ENCODE results near the gene LRP1B. TPM values are rescaled to one million over a fixed set of nuclear protein-coding genes. Genes with fewer than 3 reads are reported as not detected.

Gene LRP1B
- total and polyA plus RNA-seq, 2 donors (not counting 1 experiment from before 2014, with no cell fraction given) = under 0.01 to 0.01 TPM

DNA sequence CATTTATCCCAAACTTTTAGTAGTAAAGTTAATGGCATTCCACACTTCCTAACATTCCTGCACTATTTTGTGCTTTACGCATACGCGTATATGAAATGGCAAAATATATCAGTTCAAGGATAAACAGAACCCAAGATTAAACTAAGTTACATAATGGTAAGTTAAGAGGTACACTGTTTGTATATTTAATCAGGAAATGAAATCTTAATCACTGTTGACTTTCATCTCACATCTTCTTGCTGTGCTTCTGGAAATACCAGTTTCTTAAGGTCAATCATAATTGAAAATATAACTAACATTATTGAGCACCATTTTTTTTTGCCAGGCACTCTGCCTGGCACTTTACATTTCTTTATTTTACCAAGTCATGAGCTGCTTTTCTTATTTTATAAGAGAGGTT is 565.2 kb downstream of the LRP1B start:
- no peak overlapping the region for H3K27ac ChIP-seq (ENCODE audit: insufficient read depth, low read length)
- no peaks in the 10 kb centered on the region for H3K27me3 ChIP-seq (ENCODE audit: control insufficient read depth, insufficient read depth, low read length)
- TF ChIP-seq, protein P1, sequence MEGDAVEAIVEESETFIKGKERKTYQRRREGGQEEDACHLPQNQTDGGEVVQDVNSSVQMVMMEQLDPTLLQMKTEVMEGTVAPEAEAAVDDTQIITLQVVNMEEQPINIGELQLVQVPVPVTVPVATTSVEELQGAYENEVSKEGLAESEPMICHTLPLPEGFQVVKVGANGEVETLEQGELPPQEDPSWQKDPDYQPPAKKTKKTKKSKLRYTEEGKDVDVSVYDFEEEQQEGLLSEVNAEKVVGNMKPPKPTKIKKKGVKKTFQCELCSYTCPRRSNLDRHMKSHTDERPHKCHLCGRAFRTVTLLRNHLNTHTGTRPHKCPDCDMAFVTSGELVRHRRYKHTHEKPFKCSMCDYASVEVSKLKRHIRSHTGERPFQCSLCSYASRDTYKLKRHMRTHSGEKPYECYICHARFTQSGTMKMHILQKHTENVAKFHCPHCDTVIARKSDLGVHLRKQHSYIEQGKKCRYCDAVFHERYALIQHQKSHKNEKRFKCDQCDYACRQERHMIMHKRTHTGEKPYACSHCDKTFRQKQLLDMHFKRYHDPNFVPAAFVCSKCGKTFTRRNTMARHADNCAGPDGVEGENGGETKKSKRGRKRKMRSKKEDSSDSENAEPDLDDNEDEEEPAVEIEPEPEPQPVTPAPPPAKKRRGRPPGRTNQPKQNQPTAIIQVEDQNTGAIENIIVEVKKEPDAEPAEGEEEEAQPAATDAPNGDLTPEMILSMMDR (conservative IDR thresholded peaks at IDR 0.05 in 1 of 2, IDR thresholded peaks at IDR 0.05 in 1 of 2; ENCODE audit: low read depth in 1 of 2, low read length in 2 of 2) = no peak
- TF ChIP-seq EZH2 (IDR thresholded peaks at IDR 0.05; ENCODE audit: low read length, missing control alignments) = no peak
- H3K36me3 ChIP-seq (ENCODE audit: control insufficient read depth, insufficient read depth, low read length) = no peaks in the 10 kb centered on the region
- H3K9ac ChIP-seq (ENCODE audit: insufficient read depth, low read length) = no peak overlapping the region
- H3K9me3 ChIP-seq (ENCODE audit: control insufficient read depth, insufficient read depth, low read depth, low read length) = no peaks in the 10 kb centered on the region
- no peaks in the 10 kb centered on the region for H4K20me1 ChIP-seq (ENCODE audit: control insufficient read depth, extremely low read depth, insufficient read depth, low read length)
- H3K79me2 ChIP-seq (ENCODE audit: control insufficient read depth, insufficient read depth, low read length) = no peaks in the 10 kb centered on the region
- no peak overlapping the region for H3K4me3 ChIP-seq (replicated peaks in 1 of 4; ENCODE audit: control extremely low read depth in 1 of 4, insufficient read depth in 1 of 4, low read depth in 3 of 4, low read length in 4 of 4)
- DNase-seq (ENCODE audit: low read depth in 2 of 2) = no peak
- no peak overlapping the region for H3K4me2 ChIP-seq (ENCODE audit: extremely low read depth, insufficient read depth, low read length)
- H2AFZ ChIP-seq (ENCODE audit: low read length) = no peak overlapping the region
- H3K4me1 ChIP-seq (ENCODE audit: control insufficient read depth, extremely low read depth, insufficient read depth, low read length) = no peaks in the 10 kb centered on the region

DNA sequence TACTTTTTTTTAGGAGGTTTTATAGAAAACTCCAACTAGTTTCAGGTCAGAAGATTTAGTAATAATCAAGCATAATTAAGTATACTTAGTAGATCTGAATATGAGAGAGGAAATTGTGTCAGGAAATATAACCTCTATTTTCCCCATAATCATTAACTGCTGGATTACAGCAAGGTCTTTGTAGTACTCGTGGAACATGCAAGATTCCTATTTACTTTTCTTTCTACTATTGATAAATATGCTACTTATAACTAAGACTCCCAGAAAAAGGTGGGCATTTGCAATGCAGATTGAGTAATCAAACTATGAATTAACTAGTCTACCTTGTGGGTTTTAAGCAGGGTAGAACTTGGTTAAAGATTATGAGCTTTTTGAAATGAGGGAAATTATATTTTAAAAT is 570.1 kb downstream of the LRP1B start:
- Histone ChIP-seq H2AFZ (ENCODE audit: low read length) (no peak overlapping the region), H3K27me3 (ENCODE audit: control insufficient read depth, insufficient read depth, low read length) (no peaks in the 10 kb centered on the region)
- TF ChIP-seq EZH2 (IDR thresholded peaks at IDR 0.05; ENCODE audit: low read length, missing control alignments) = no peak
- TF ChIP-seq, protein P1 (conservative IDR thresholded peaks at IDR 0.05 in 1 of 2, IDR thresholded peaks at IDR 0.05 in 1 of 2; ENCODE audit: low read depth in 1 of 2, low read length in 2 of 2) = no peak

DNA sequence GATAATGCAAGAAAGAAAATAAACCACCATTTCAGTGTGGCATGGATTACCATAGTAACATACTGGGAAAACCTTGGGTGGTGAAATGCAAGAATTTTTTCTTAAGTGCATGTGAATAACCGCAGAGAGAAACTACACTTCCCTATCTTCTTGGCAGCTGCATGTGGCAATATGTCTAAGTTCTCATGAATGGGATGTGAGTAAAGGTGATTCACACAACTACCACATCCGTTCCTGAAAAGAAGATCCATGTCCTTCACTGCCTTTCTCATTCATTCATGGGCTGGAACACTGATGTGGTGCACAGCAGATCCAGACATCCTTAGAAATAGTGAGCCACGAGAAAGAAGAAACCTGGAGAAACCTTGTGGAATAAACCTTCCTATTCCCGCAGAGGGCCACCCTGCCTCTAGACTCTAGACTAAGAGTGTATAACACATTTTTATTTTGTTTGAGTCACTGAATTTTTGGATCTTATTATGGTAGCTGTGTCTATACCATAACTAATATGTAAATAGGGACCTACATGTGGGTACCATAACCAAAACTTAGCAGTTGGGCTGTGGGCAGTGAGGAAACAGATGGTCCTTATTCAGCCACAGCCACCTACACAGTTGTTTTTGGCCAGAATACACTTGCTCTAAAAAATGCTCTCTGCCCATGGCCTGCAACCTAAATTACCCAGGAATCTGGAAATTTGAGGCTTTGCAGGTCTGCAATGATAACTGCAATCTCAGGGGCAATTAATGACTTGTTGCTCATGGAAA is 573.3 kb downstream of the LRP1B start:
- no peak overlapping the region for H3K27ac ChIP-seq (ENCODE audit: insufficient read depth, low read length)
- no peaks in the 10 kb centered on the region for H3K27me3 ChIP-seq (ENCODE audit: control insufficient read depth, insufficient read depth, low read length)
- no peaks in the 10 kb centered on the region for H3K9me3 ChIP-seq (ENCODE audit: control insufficient read depth, insufficient read depth, low read depth, low read length)
- no peaks in the 10 kb centered on the region for H3K36me3 ChIP-seq (ENCODE audit: control insufficient read depth, insufficient read depth, low read length)
- no peak overlapping the region for H3K4me3 ChIP-seq (replicated peaks in 1 of 4; ENCODE audit: control extremely low read depth in 1 of 4, insufficient read depth in 1 of 4, low read depth in 3 of 4, low read length in 4 of 4)
- H3K4me2 ChIP-seq (ENCODE audit: extremely low read depth, insufficient read depth, low read length) = no peak overlapping the region
- H3K9ac ChIP-seq (ENCODE audit: insufficient read depth, low read length) = no peak overlapping the region
- H4K20me1 ChIP-seq (ENCODE audit: control insufficient read depth, extremely low read depth, insufficient read depth, low read length) = no peaks in the 10 kb centered on the region
- H3K4me1 ChIP-seq (ENCODE audit: control insufficient read depth, extremely low read depth, insufficient read depth, low read length) = no peaks in the 10 kb centered on the region
- TF ChIP-seq EZH2 (IDR thresholded peaks at IDR 0.05; ENCODE audit: low read length, missing control alignments) = no peak
- TF ChIP-seq, protein P1 (conservative IDR thresholded peaks at IDR 0.05 in 1 of 2, IDR thresholded peaks at IDR 0.05 in 1 of 2; ENCODE audit: low read depth in 1 of 2, low read length in 2 of 2) = no peak
- H3K79me2 ChIP-seq (ENCODE audit: control insufficient read depth, insufficient read depth, low read length) = no peaks in the 10 kb centered on the region
- peak; percentile 83 to 99 for DNase-seq (ENCODE audit: low read depth in 2 of 2)
- no peak overlapping the region for H2AFZ ChIP-seq (ENCODE audit: low read length)

More for the DNA sequence above, 570.1 kb downstream of the LRP1B start:
- Histone ChIP-seq H4K20me1 (ENCODE audit: control insufficient read depth, extremely low read depth, insufficient read depth, low read length) (no peaks in the 10 kb centered on the region), H3K4me1 (ENCODE audit: control insufficient read depth, extremely low read depth, insufficient read depth, low read length) (no peaks in the 10 kb centered on the region), H3K4me2 (ENCODE audit: extremely low read depth, insufficient read depth, low read length) (no peak overlapping the region), H3K36me3 (ENCODE audit: control insufficient read depth, insufficient read depth, low read length) (no peaks in the 10 kb centered on the region), H3K4me3 (replicated peaks in 1 of 4; ENCODE audit: control extremely low read depth in 1 of 4, insufficient read depth in 1 of 4, low read depth in 3 of 4, low read length in 4 of 4) (no peak overlapping the region), H3K27ac (ENCODE audit: insufficient read depth, low read length) (no peak overlapping the region), H3K79me2 (ENCODE audit: control insufficient read depth, insufficient read depth, low read length) (no peaks in the 10 kb centered on the region), H3K9me3 (ENCODE audit: control insufficient read depth, insufficient read depth, low read depth, low read length) (no peaks in the 10 kb centered on the region), H3K9ac (ENCODE audit: insufficient read depth, low read length) (no peak overlapping the region)
- DNase-seq (ENCODE audit: low read depth in 2 of 2) = no peak

All from fibroblast of lung (primary cell).